Kidney epithelial cell (primary cell): ENCODE data around the gene NUP133. TPM values are rescaled to one million over a fixed set of nuclear protein-coding genes. Genes with fewer than 3 reads are reported as not detected.

Experiments used
- DNase-seq: peaks from one replicate; pipeline ENCODE4 v3.0.0-alpha.2; 2010; ENCODE audit warnings: low read depth
- H3K27me3 ChIP-seq: 2 replicates; pipeline ENCODE4 v1.6.0; 2011; ENCODE audit warnings: low read length; ENCODE audit not compliant: control insufficient read depth, insufficient read depth
- H3K36me3 ChIP-seq: 2 replicates; pipeline ENCODE4 v1.5.1; 2011; ENCODE audit warnings: low read length; ENCODE audit not compliant: control insufficient read depth, insufficient read depth
- H3K4me3 ChIP-seq: 2 replicates; pipeline ENCODE4 v1.5.1; 2011; ENCODE audit warnings: low read depth, mild to moderate bottlenecking, control low read depth, low read length
- CTCF ChIP-seq: IDR thresholded peaks from 2 replicates; pipeline ENCODE4 v1.5.1; 2011; ENCODE audit warnings: mild to moderate bottlenecking, moderate library complexity, low read length, control low read depth, inconsistent platforms; ENCODE audit not compliant: insufficient read depth, poor library complexity, severe bottlenecking
- total RNA-seq: library from RNA; depleted of rRNA; stranded (reverse); fragments of >200 nt; gene quantifications from 2 replicates; pipeline ENCODE4 v1.2.3, GENCODE V29; 2015

The NUP133 gene
- total RNA-seq, 1 donor from 2014 or later: 28.6 TPM

GRCh38 chr1:229550812-229551567 is 42.8 kb upstream of the NUP133 start:
- DNase-seq: no peak
- no peaks in the 10 kb centered on the region for H3K27me3 ChIP-seq
- no peaks in the 10 kb centered on the region for H3K36me3 ChIP-seq
- H3K4me3 ChIP-seq: no peak overlapping the region
- no peak for TF ChIP-seq CTCF

GRCh38 chr1:229547542-229547941 is 39.4 kb upstream of the NUP133 start:
- no peak for DNase-seq
- Histone ChIP-seq H3K27me3 (no peaks in the 10 kb centered on the region), H3K4me3 (no peak overlapping the region), H3K36me3 (no peaks in the 10 kb centered on the region)
- no peak for TF ChIP-seq CTCF

- TF ChIP-seq CTCF: no peak
- no peak for DNase-seq
- no peak overlapping the region for H3K4me3 ChIP-seq
- peaks cover 1% of the 10 kb centered on the region for H3K36me3 ChIP-seq
- H3K27me3 ChIP-seq: no peaks in the 10 kb centered on the region
Observed at GRCh38 chr1:229544587-229544986, 36.4 kb upstream of the NUP133 start.

- Histone ChIP-seq H3K36me3 (peaks cover 1% of the 10 kb centered on the region), H3K27me3 (no peaks in the 10 kb centered on the region), H3K4me3 (no peak overlapping the region)
- DNase-seq: no peak
- no peak for TF ChIP-seq CTCF
Observed at GRCh38 chr1:229539863-229540506, 31.8 kb upstream of the NUP133 start.

- no peak for TF ChIP-seq CTCF
- Histone ChIP-seq H3K4me3 (no peak overlapping the region), H3K36me3 (peaks cover 1% of the 10 kb centered on the region), H3K27me3 (no peaks in the 10 kb centered on the region)
- no peak for DNase-seq
Observed at GRCh38 chr1:229538945-229539344, 30.8 kb upstream of the NUP133 start.
